DMS153 treated with DMSO at 0.1 percent for 48 hours (cell line): ENCODE results near the gene ATP1A1.

Source experiments
- DNase-seq: peaks from one replicate; lab custom pipeline; 2025; ENCODE audit not compliant: unreplicated experiment; lab: John Stamatoyannopoulos, UW

Gene ATP1A1

DNA sequence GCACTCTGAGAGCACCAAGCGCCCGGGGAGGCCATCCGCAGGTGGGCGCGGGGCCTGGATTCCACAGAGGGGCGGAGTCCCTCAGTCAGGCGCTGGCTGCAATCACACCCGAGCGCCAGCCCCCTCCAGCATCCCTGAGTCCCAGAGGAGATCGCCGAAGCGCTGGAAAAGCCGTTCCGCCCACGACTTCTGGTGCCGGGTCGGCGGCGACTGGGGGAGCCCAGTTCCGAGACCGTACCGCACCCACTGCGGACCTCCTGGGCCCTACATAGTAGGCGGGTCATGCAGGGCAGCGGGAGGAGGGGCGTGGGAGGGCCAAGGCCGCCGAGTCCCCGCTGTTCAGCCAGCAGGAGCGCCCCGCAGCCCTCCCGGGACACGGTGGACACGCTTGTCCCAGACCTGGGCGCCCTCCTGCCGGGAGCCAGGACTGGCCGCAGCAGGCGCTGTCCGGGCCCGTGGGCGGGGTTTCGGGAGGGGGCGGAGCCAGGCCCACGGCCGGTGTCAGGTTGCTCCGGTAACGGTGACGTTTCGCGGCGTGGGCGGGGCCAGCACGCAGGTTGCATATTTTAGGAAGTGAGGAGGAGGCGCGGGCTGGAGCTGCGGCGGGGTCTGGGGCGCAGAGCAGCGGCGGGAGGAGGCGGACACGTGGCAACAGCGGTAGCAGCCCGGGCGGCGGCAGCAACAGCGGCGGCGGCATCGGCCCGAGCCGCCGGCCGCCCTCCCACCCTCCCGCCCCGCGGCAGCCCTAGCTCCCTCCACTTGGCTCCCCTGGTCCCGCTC, at the start of gene ATP1A1:
TSS of gene ATP1A1 (plus strand) at position 594 of the 780 bp plus-strand sequence. CDS start 268 bp downstream, outside the sequence.
- peak; percentile 64 for DNase-seq

DNA sequence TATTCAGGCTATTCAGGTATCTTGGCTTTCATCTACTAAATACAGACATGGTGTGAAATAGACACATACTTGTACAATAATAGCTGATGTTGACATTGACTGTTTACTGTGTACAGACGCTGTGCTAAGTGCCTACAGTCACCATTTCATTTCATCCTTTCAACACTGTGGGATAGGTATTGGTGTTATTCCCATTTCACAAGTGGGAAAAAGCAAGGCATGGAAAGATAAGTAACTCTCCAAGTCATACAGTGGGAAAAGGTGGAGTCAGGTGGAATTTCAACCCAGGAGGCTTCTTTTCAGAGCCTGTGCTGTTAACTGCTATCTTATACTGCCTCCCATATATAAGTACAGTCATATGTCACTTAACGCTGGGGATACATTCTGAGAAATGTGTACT, 49.6 kb upstream of the ATP1A1 start:
- peak; percentile 44 for DNase-seq

DNA sequence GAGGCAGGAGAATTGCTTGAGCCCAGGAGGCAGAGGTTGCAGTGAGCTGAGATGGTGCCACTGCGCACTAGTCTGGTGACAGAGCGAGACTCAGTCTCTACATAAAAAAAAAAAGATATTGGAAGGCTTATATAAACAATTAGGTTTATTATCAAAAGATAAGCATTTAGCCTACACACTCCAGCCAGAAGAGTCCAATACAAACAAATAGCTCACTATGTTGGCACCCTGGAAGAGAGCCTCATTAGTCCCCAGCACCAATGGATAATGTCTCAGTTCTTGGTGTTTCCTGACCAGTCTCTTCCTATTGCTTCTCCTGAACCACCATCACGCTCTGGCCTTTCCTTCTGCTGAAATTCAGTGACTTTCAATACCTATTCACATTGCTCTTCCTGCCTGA, 48.6 kb upstream of the ATP1A1 start:
- no peak for DNase-seq

DNA sequence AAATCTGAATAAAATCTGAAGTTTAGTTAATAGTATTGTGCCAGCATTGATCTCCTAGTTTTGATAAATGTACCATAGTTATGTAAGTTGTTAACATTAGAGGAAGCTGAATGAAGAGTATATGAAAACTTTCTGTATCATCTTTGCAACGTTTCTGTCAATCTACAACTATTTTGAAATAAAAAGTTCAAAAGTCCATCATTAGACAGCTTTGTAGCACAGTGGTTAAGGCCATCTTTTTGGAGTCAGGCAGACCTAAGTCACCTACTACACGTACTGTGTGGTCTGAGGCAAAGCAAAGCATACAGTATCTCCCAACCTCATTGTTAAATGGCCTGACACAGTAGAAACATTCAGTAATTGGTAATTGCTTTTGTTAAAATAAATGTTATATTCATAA, 47.9 kb upstream of the ATP1A1 start:
- no peak for DNase-seq

DNA sequence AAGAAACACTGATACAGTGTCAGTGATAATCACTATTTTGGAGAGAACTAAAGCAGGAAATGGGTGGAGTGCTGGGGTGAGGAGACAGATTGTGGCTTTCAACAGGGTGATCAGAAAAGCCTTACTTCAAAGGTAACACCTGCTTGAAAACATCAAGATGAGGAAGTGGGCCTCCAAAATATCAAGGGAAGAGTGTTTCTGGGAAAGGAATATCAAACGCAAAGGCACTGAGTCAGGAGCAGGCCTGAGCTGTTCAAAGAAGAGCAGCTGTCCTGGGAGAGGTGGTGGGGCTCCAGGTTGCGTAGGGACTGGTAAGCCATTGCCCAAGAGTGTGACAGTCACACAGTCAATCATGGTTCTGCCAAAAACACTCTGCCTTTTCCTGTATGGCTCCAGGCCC, 47.1 kb upstream of the ATP1A1 start:
- peak; percentile 26 for DNase-seq

DNA sequence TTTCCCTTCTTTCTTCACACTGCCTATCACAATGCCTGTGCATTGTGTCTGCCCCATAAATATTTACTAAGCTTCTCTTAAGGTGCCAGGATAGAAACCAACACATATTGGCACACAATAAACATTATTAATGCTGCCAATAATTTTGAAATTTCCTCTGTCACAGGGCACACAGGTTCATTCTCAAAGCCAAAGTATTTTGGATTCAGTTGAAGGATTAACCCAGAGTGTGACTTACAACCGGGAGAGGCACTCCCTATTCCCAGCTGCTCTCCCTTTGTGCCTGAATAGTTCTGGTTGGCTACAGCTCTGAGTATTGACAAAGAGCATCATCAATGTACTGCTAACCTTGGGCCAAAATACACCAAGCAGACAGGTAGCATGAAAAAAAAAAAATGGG, 46.6 kb upstream of the ATP1A1 start:
- no peak for DNase-seq

DNA sequence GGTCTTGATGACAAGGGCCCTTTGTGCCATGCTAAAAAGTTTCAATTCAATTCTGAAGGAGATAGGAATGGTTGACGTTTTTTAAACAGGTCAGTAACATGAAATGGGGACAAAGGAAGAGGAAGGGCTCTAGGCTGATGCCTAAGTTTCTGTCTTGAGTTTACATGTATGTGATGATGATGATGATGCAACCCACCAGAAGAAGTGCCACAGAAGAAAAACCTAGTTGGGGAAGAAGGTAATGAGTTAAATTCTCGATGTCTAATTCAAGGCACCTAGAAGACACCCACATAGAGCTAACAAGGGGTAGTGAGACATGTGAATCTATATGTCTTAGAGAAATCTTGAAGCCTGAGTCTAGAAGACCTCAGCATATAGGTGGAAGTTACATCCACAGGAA, 44.4 kb upstream of the ATP1A1 start:
- no peak for DNase-seq

DNA sequence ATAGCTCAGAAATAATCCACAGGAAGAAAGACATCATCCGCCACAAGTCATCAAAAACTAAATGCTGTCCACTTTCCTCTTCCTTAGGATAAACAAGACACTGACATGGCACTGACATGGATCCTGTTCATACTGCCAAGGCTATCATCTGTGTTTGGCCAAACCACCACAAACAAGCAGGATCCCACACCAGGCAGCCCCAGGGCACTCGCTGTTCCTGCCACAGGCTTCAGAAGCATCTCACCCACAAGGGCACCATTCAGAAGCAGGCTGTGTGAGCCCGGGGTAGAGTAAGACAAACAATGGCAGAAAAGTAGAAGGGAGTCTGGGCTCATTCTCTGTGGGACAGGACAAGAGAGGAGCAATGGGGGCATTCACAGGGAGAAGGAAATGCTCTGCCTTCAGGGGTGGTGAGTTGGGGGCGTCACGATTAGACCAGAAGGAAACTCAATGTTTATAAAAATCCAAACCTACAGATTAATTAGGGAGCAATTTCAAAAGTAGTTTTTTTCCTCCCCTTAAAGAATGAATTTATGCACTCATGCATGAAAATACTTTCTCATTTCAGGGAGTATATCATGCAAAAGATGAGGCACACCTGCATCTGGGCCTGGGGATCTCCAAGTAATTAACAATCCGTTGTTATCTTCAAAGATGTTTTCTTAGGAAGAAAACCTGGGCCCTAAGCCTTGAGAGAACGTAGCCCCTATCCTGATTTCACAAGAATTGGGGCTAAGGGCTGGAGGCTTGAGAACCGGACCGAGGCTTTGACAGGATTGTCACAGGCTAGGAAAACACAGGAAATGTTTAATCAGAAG, 43.3 kb upstream of the ATP1A1 start:
- no peak for DNase-seq

DNA sequence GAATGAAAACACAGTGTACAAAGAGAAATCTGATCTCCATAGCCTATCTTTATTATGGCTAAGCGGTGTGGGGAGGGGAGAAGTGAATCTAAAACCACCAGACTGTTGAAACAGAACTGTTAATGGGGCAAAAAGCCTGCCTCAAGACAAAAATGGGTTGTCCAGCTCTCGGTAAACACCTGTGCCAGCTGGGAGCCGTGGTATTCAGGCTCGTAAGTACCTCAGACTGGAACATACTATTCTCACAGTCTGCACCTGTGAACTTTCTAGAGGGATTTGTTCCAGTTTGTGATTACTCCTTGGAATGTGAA, 42.7 kb upstream of the ATP1A1 start:
- DNase-seq, result peak; percentile 66

DNA sequence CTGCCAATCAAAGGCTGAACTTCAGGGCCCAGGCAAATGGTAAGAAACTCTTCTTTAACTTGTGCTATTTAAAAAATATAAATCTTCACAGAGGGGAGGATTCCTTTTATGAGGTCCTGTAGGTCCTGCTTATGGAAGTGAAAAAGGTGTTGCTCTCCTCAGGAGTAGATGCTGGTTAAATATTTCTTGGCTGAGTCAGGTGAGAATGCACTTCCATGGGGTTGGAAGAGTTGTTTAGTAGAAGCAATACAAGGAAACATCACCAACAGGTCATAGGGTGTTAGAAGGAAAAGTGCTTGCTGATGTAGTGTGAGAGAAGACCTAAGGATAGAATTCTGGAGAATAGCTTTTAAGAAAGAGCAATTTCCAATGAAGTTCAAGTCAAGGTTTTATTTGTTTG, 42.2 kb upstream of the ATP1A1 start:
- DNase-seq, result no peak

DNA sequence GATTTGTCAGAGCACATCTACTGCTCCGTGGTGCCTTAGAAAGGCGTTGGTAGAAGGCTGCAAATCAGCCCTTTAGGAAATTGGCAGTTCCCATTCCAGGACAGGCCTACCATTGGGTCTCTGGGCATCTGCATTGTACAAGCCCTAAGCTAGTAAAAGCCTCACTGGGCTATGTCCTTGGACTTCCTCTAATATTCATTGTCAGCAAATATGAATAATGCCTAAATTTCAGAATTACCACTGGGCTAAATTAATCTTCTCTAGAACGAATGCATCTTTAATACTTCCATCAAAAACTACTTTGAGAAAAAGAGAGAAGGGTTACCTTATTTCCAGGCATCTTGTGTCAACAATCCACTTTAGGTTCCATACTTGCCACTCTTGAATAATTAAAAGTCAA, 41.5 kb upstream of the ATP1A1 start:
- DNase-seq, result no peak

DNA sequence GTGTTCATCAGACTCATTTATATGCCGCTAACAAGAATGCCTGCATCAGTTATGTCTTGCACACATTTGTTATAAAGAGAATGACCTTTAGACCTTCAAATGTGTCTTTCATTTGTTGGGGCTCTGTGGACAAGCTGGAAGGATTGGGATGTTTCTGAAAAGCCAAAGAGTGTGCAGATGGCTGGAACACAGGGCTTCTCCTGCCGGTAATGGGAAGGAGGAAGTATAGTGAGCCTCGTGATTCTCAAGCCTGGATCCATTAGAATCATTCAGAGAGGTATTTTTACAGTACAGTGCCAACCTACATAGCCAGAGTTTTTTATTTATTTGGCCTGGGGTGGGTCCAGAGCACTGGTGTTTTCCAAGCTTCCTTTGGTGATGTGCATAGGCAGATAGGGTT, 40.6 kb upstream of the ATP1A1 start:
- no peak for DNase-seq

DNA sequence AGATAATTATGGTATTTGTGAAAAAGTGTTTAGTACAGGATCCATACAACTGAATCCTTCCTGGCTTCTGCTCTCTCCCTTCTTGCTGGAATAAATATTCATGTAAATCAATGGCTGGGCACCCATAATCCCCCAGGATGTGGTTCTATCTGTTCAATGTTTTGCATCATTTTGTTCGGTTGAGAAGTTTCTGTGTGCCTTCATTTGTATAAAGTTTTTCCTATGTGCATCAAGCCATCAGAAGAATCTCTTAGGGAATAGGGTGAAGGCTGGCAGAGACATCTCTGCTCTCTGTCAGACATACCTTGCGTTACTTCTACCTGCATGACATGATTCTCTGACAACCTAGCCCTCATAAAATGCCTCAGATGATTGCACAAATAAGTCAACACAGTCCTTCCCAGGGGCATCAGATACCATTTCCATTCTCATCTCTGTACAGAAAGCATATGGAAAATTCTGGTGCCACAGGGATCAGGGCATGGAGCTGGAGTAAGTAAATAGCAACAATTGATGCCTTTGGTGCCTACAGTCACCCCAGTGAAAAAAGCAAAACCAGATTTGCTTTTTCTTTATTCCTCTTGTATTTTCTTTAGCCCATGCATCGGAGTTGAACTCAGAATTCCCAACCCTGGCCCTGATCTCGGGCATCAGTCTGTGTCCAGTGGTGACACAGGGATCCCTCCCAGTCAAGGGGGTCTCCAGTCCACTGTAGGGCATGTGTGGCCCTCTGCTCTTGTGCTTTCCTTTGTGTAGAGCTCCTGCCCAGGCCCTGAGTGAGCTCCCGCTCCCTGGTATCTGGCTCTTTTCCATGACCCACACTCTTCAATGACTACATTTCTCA, 39.7 kb upstream of the ATP1A1 start:
- DNase-seq, result no peak

DNA sequence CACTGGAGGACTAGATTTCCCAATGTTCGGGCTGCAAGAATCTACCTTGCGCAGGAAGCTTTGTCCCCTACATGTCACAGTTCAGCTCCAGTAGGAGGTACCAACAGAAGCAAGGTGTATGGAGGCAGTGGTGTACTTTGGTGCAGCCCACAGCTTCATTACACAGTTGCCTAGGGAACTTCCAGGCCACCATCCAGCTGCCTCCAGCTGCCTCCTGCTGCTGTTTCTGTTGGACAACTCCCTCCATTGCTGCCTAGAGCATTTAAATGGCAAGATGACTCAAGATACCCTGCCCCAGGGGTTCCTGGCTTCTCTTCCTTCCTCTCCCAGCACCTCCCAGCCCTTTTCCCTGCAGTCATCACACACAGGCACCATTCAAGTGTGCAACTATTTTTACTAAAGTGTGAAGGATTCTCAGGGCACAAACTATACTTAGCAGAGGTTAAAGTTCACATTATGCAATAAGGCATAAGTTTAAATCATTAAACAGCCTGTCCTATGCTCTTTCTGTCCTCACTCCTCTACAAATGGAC, 39.0 kb upstream of the ATP1A1 start:
- no peak for DNase-seq

DNA sequence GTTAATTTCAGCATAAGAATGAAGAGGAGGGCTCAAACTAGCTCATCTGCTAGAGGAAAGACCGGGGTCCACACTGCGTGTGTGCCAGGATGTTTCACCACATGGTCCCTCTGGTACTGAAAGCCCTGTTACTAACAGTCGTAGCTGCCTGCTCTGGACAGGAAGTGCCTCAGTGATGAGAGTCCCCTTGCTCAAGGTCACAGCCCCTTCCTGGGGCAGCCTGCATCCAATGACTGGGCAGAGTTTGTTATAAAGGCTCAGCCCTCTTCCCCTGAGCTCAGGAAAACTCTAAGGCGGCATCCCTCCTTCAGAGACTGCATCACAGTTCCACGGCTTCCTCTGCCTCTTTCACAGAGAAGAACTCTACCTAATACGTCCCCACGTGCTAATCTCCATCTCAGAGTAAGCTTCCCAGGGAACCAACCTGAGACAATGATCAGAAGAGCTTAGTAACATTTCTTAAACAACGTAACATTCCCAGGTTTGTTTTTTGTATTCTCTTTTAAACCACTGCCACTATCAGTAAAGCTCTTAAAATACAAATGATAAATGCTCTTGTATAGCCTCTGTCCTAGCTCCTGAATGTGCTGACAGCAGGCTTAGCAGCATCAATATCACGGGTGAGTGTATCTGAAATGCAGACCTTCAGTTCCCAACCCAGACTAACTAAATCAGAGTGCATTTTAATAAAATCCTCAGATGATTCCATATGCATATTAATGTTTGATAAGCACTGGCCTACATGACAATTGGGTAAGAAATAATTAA, 38.0 kb upstream of the ATP1A1 start:
- DNase-seq, result no peak

DNA sequence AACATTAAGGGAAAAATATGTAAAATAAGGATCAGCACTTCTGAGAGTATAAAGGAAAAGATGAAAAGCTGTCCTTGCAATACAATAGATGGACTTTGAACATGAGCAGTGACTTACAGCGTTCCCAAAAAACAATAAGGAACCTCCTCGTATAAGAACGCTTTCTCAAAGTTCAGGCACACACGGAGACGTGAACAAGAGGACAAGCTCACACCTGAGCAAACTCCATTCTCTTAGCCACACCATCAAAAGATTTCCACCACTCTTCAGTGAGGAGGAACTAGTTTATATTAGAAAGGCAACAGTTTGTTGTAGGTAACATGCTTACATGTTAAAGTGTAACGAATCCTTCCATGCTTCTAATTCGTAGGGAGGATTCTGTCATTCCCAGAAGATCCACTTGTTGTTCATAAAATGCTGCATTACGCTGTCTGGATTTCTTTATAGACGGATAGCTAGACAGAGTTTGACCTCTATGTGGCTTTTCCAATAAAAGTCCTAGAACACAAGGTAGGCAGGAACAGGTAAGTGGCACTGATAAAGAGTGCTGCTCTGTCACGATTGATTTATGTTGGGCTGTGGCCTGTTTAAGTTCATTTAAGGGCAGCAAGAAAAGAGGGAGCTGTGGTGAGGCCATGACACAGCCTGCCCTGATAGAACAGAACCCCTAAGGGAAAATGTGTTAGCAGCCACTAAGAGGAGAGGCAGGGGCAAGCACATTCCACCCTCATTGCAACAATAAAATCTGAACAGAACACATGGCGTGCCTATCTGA, 37.0 kb upstream of the ATP1A1 start:
- no peak for DNase-seq

DNA sequence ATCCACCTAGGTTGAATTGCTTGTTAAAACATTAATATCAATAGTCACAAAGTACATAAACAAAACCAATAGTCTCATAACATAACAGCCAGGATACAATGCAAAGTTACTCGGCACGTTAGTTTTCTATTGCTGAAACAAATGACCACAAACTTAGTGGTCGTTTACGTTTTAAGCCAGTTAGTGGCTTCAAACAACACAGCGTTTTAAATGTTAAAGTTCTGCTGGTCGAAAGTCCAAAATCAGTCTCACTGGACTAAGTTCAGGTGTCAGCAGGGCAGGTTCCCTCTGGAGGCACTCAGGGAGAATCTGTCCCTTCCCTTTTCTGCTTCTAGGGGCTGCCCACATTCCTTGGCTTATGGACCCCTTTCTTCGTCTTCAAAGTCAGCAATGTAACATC, 35.6 kb upstream of the ATP1A1 start:
- DNase-seq, result no peak

DNA sequence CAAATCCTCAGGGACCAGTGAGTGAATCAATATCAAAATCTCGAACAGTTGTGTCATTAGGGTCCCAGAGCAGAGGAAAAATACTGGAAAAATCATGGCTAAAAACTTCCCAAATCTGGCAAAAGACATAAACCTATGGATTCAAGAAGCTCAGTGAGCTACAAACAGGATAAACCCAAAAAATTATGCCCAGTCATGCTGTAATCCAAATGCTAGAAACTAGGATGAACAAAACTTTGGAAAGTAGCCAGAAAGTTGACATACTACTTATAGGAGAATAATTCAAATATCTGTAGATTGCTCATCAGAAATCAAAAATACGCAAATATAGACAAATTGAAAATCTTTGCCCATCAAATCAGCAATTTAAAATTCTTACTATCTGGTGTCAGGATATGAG, 34.6 kb upstream of the ATP1A1 start:
- no peak for DNase-seq

DNA sequence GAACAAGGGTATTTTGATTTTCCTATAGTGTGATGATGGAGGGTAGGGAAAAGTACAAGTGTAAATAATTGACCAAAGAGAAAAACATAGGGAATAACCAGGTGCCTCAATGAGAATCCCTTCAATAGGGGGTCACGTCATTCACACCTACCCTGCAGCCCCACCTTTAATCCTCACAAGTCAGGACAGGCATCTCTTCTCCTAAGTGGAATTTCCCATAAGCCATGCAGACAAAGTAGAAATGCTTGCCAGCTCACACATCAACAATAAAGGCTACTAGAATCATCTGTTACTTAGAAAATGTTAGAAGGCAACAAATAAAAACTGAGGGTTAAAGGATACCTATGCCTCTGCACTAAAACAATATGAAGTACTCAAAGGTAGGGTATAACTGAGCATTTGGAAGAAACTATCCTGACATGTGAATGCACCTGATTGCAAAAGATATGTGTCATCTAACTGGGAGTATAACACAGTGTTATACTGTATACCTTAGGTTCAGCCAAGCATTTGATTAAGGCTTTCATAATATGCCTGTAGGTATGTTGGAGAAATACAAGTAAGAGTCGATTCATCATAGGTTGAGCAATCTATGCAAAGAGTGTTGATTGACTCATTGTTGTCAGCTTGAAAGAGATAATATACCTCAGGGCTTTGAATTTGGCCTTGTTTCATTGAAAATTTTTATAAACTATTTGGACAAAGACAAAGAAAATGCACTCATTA, 32.4 kb upstream of the ATP1A1 start:
- DNase-seq, result no peak
